NCI-H345 (cell line): ENCODE results near the gene NAPSA.
"Not testable (repeated sequence)": the region's sequence is repeated elsewhere in the genome, so short reads cannot be mapped to it uniquely, and the experiment has no call there.

Source experiments
- DNase-seq: peaks from one replicate; lab custom pipeline; 2025; lab: John Stamatoyannopoulos, UW

Gene NAPSA

DNA sequence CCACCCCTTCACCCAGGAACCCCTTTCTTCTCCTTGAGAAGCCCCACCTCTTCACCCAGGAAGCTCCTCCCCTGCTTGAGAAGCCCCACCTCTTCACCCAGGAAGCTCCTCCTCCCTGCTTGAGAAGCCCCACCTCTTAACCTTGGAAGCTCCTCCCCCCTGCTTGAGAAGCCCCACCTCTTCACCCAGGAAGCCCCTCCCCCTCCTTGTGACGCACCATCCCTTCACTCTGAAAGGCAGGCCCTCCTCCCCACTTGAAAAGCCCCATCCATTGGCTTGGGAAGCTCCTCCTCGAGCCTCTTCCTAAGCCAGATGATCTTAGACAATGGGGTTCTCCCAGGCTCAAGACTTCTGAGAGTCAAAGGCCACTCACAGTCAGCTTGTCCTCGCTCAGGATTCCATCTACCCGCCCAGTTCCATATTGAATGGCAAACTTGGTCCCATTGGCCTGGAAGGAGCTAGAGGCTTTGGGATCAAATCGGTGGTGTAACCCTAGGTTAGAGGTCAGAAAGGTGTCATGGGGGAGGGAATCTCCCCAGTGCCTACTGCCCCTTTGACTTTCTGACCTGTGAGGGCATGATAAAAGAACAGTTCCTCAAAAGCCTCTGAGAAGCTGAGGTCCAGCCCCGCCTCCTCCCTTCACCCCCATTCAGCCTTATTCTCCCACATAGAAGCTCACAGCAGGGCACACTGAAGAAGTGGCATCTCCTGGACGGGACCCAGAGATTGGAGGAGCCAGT is 4.0 kb downstream of the NAPSA start:
- DNase-seq, result no peak

DNA sequence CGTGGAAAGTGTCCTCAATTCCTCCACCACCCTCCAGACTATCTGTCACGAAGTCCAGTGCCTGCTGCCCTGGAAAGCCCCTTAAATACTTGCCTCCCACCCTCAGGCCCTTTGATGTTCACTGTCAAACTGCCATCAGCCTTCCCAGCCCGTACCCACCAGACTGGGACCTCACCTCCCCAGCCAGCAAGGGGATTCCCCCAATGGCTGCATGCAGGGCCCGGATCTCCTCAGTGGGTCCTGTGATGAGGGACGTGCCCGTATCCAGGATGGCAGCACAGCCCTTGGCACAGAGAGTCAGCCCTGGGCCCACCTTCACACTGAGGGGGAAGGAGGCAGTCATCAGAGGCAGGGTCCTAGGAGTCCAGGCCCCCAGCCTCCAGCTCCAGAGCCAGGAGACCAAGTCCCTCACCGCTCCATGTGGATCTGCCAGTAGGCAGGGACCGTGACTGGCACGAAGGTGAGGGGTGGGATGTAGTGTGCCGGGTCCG is 6.1 kb downstream of the NAPSA start:
- no peak for DNase-seq

DNA sequence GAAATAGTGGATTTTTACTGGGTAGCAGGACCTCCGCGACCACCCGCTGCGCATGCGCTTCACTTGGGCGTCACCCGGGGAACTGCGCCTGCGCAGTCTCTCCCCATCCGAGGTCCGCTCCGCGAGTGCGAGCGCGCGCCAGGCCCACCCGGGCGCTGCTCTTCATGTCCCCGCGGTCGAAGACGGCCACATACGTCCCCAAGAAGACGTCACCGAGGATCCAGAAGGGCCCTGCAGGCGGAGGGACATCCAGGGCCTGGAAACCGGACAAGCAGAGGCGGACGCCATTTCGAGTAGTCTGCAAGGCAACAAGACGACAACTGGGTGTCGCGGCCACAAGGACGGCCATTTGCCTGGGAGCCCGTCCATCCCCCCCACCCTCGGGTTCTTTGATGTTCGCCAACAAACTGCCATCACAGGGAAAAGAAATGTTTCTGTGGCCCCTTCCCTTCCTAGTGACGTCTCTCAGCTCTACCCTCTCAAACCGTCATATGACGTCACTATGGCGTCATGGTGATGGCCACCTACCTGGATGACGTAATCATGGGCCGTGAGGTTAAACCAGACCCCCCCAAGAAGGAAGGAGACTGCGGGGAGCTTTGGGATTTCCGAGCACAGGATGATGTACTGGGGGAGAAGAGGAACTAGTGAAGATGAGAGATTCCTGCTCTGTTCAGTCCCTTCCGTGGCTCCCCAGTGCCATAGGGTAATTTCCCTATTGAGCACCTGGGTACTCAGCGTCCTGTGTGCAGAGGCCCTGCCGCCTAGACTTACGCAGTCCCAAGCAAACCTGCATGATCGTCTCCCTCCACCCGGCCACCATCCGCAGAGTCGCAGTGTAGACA is 6.7 kb downstream of the NAPSA start:
- peak; percentile 70 for DNase-seq

DNA sequence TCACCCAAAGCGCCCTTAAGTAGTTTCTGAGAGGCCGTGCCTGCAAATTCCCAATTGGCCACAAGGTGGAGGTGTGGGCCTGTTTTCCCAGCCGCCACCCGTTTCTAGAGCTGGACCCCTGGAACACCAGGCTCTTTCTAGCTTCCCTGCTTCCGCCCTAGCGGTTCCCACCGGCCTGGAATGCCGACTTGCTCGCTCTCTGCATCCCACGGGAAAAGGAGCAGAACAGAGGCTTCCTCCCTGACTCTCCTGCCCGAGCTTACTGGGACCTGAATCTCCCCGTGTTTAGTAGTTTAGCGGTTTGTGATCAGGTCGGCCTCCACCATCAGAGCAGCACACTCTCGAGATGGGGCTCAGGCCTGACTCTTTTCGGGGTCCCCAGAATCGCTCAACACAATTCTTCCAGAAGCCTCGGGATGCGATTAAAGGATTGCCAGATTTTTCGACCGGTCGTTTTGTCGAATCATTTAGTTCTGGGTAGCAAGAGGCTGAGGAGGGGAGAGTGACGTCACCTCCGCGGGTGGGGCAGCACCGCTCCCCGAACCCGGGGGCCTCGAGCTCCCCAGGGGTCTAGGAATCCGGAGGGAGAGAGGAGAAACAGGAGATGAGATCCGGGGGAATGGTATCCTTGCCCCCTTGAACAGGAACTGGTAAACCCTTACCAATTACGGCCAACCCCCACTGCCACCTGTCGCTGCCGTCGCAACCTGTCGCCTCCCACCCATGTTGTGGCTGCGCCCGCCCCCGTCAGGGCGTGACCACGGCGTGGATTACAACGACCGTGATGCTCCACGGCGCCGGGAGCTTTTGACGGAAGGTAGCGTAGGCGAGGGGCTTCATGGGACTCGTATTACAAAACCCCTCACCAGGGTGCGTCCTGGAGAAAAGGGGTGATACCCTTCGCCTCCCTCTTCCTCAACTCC is 8.0 kb downstream of the NAPSA start:
- peak; percentile 75 for DNase-seq

DNA sequence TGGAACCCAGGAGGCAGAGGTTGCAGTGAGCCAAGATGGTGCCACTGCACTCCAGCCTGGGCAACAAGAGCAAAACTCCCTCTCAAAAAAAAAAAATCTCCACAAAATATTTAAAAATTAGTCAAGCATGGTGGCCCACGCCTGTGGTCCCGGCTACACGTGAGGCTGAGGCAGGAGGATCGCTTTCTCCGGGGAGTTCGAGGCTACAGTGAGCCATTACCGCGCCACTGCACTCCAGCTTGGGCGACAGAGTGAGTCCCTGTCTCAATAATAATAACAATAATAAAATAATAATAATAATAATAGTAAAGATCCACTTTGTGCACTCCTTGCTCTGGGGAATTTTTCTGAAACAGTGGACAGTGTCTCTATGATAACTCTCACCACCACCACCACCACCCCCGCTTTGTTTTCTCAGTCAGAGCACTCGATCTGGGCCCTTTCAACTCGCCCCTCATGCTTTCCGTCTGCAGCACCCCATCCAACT is 8.7 kb downstream of the NAPSA start:
- DNase-seq, result no peak

DNA sequence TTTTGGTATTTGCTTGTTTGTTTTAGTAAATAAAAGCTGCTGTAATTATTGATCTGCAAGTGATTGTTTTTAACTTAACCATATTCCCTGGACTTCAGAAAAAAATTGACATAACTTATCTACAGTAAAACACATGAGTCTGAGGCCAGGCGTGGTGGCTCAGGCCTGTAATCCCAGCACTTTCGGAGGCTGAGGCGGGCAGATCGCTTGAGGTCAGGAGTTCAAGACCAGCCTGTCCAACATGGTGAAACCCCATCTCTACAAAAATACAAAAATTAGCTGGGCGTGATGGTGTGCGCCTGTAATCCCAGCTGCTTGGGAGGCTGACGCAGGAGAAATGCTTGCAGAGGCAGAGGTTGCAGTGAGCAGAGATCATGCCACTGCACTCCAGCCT is 12.0 kb downstream of the NAPSA start:
- DNase-seq, result not testable (repeated sequence)

DNA sequence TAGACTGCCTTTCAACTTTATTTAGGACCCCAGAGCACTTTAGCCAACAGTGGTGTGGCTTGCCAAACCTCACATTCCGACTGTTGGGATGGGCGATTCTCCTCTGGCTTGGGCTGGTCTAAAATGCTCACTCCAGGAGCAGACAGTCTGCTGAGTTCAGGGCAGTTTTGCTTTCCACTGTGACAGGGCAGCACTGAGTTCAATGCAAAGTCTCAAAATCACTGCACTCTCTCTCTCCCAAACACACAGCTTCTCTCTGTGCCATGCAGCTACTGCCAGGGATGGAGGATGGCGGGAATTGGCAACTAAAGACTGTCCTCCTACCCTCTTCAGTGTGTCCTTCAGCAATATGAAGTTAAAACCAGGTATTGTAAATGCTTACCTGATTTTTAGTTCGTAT is 13.2 kb downstream of the NAPSA start:
- no peak for DNase-seq

DNA sequence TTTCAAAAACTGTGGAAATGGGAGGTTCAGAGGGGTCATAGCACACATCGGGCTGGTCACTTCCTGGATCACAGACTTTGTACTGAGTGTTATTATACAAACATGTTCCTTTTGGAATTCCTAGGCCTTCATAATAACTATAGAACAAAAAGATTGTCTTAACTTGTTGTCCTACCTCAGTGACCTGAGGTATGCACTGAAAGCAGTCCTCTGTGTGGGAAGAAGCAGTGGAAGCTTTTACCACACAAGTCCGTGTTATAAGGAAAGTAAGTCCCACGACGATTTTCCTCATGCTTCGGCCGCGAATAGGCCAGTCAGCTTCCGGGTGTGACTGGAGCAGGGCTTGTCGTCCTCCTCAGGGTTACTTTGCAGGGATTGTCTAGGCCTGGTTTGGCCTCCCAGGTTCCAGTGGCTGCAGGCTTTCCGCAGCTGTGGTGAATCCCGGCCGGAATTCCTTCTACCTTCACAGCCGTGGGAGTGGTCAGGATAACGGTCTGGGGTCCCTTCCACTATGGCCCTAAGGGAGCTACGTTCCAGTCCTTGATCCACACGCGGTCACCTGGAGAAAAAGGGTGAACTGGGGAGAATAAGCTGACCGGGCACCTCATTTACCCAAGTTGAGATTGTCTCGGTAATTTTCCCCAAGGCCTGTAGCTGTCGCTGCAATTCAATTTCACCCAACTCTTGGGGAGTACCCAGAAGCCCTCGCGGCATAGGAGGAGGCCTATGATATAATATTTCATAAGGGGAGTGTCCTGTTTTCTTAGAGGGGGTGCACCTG is 16.0 kb downstream of the NAPSA start:
- DNase-seq, result no peak

DNA sequence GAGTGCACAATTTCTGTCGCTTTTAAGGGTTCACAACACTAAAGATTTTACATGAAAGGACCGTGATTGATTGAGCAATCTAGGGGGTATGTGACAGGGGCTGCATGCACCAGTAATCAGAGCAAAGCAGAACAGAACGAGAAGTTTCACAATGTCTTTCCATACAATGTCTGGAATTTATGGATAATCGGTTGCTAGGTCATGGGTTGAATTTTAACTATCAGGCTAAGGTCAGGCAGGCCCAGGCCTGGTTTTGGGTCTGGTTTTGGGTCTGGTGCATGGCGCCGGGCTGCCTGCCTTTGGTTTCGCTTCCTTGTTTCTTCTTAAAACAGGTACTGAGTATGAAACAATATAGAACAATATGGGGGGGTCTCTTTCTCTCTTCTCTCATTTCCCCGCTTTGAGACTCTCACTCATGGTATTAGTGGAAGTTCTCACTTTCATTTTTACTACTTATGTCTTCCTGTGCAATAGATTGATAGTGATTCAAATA is 18.3 kb downstream of the NAPSA start:
- not testable (repeated sequence) for DNase-seq

DNA sequence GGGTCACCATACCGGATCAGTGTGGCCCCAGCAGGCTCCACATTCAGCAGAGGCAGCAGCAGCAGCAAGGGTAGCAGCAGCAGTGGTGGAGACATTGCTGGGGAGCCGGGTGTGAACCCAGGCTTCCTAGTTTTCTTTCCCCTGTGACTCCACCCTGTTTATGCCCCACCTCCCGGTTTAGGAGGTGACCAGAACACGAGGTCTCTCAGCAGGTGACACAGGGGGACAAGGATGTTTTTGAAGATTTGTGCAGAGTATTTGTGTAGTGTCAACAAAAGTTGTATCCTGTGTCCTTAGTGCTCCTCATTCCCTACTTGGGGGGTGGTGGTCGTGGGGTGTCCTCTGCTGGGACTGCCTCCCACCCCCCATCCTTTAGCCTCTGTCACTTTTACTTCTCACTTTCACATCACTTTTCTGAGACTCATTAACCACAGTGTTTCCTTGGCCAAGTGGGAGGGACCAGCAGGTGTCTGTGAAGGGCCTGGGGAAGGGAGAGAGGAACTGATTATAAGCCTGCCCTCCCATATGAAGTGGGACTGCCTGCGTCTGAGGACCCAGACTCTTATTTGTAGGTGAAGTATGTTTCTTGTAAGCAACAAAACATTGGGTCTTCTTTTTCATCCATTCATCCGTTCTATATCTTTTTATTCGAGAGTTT is 20.6 kb downstream of the NAPSA start:
- no peak for DNase-seq

DNA sequence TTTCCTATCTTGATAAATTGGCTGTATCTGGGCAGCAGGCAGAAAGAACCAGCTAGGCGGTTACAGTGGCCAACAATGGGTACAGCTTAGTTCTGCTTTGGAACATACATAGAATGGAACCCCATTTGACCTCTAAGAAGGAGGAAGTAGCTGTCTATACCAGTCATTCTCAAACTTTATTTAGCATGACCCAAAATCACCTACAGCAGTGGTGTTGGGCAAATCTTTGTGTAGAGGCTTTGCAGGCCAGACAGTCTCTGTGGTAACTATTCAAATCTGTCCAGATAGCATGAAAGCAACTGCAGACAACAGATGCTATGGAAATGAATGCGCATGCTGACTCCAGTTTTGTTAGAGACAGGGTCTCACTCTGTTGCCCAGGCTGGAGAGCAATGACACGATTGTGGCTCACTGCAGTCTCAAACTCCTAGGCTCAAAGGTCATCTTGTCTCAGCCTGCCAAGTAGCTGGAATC is 24.3 kb downstream of the NAPSA start:
- no peak for DNase-seq

DNA sequence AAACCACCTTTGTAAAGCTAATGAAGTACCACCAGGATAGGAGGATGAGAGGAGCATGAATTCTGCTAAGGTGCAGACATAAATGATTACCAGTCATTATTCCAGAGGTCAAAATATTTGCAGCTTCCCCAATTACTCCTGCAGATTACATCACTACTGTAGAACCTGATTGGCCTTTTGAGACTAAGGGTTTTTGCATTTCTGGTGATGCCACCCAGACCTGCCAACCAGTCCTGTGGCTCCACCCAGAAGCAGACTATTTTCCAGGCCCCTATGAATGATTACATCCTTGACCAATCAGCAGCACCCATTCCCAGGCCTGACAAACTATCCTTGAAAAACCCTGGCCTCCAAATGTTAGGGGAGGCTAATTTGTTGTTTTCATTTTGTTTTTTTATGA is 25.1 kb downstream of the NAPSA start:
- no peak for DNase-seq

DNA sequence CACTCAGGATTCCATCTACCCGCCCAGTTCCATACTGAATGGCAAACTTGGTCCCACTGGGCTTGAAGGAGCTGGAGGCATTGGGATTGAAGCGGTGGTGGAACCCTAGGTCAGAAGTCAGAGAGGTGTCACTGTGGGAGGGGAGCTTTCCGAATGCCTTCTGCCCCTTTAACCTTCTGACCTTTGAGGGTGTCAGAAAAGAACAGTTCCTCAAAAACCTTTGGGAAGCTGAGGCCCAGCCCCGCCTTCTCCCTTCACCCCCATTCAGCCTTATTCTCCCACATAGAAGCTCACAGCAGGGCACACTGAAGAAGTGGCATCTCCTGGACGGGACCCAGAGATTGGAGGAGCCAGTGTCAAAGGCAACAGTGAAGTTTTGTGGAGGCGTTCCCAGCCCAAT is 28.4 kb downstream of the NAPSA start:
- not testable (repeated sequence) for DNase-seq

DNA sequence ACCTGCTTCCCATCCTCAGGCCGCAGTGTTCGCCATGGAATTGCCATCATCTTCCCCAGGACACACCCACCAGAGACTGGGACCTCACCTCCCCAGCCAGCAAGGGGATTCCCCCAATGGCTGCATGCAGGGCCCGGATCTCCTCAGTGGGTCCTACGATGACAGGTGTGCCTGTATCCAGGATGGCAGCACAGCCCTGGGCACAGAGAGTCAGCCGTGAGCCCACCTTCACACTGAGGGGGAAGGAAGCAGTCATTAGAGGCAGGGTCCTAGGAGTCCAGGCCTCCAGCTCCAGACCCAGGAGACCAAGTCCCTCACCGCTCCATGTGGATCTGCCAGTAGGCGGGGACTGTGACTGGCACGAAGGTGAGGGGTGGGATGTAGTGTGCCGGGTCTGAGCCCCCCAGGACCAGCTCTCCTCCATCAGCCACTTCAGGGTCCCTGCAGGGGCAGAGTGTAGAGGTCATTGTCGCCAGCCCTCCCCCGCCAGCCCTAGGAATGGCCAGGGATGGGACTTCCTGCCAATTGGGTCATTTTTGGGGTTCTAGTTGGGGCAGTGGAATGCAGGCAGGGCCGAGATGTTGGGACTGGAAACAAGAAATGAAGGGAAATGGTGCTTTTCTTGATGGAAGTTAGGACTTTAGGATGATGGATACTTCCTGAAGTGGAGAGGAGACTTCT is 30.6 kb downstream of the NAPSA start:
- DNase-seq, result no peak

DNA sequence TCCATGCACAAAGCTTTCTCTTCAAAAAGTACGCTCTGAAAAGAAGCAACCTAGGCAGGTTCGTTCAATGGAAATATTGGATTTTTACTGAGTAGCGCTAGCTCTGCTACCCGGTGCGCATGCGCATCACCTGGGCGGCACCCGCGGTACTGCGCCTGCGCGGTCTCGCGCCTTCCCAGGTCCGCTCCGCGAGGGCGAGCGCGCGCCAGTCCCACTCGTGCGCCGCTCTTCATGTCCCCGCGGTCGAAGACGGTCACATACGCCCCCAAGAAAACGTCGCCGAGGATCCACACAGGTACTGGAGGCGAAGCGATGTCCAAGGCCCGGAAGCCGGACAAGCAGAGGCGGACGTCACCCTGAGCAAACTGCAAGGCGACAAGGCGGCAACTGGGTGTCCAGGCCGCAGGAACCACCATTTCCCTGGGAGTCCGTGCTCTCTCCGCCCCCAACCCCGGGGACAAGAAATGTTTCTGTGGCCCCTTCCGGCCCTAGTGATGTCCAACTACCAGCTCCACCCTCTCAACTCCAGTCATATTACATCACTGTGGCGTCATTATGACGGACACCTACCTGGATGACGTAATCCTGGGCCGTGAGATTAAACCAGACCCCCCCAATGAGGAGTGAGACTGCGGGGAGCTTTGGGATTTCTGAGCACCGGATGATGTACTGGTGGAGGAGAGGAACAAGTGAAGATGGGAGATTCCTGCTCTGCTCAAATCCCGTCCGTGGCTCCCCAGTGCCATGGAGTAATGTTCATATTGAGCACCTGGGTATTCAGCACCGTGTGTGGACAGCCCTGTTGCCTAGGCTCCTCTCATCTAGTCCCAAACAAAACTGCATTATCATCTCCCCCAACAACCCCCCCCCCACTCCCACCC is 31.5 kb downstream of the NAPSA start:
- DNase-seq, result peak; percentile 79

DNA sequence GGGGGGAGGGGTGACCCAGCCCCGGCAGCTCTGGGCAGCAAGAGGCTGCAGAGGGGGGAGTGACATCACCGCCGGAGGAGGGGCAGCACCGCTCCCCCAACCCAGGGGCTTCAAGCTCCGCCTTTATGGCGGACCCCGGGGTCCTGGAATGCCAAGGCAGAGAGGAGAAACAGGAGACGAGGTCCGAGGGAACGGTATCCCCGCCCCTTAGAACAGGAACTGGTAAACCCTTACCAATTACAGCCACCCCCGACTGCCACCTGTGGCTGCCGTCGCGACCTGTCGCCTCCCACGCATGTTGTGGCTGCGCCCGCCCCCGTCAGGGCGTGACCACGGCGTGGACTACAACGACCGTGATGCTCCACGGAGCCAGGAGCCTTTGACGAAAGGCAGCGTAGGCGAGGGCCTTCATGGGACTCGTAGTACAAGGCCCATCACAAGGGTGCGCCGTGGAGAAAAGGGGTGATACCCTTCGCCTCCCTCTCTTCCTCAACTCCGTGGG is 32.2 kb downstream of the NAPSA start:
- DNase-seq, result peak; percentile 88

DNA sequence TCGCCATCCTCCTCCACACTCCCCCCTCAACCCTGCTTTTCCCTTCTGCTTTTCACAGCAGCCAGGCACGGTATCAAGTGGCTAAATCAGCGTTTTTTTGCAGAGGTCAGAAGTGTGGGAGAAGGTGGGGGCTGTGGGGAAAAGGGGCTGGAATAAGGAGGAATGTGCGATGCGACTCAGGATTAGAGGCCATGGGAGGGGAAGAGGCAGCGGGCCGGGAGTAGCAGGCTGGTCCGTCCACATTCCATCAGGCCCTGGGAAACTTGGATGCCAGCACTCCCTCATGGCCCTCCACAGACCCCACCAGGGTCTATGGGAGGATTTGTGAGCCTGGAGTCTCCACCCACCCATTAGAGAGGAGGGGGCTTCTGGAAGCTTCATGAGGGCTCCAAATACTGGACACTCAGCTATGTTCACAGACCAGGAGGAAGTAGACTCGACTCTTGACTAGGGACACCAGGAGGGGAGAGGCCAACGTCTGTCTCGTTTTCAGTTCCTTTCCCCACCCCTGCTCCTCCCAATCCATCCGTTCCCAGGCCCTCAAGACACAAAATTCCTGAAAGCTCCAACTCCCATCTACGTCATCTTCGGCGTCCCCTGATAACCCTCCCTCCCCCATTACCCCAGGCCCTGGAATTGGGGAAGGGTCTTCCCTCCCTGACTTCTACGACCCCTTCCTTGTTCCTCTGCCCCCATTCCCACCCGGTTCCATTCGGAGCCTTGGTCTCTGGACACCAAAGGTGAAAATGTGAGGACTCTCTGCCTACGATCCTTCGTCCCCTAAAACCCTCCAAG is 33.0 kb downstream of the NAPSA start:
- DNase-seq, result no peak

DNA sequence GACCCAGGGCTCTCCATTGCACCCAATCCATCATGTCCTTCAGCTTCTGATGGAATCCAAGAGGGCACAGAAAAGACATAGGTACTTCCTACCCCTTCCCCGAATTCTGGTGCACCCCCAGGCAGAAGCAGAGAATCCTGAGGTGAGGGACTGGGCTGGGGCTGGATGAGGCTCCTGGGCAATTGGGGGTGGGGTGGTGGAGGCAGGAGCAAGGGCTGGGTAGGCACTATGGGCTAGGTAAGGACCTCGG is 33.5 kb downstream of the NAPSA start:
- no peak for DNase-seq
